Osteocyte (in vitro differentiated cells): ENCODE data around the gene CBR1. TPM values are rescaled to one million over a fixed set of nuclear protein-coding genes. Genes with fewer than 3 reads are reported as not detected.

ENCODE experiments used
- DNase-seq: peaks from one replicate; pipeline ENCODE4 v3.0.0; 2021; ENCODE audit warnings: mixed read lengths; ENCODE audit not compliant: unreplicated experiment; ENCODE audit errors: extremely low spot score
- H3K27ac Mint-ChIP-seq: one replicate; pipeline ENCODE4 v1.8.0; 2021; ENCODE audit warnings: mild to moderate bottlenecking, mixed read lengths; ENCODE audit not compliant: unreplicated experiment
- H3K27me3 Mint-ChIP-seq: one replicate; pipeline ENCODE4 v1.8.0; 2021; ENCODE audit warnings: mixed read lengths; ENCODE audit not compliant: unreplicated experiment
- H3K36me3 Mint-ChIP-seq: one replicate; pipeline ENCODE4 v1.8.0; 2021; ENCODE audit warnings: mixed read lengths; ENCODE audit not compliant: unreplicated experiment
- H3K4me1 Mint-ChIP-seq: one replicate; pipeline ENCODE4 v1.8.0; 2021; ENCODE audit warnings: mixed read lengths; ENCODE audit not compliant: unreplicated experiment
- H3K4me3 Mint-ChIP-seq: one replicate; pipeline ENCODE4 v1.8.0; 2021; ENCODE audit warnings: mild to moderate bottlenecking, moderate library complexity, mixed read lengths; ENCODE audit not compliant: unreplicated experiment
- H3K9me3 Mint-ChIP-seq: one replicate; pipeline ENCODE4 v1.8.0; 2021; ENCODE audit warnings: mixed read lengths; ENCODE audit not compliant: unreplicated experiment
- CTCF ChIP-seq: fragments of 200-600 bp; sonication (generic); IDR thresholded peaks from 2 replicates; pipeline ENCODE4 v1.5.0; 2021; ENCODE audit warnings: antibody characterized with exemption, mild to moderate bottlenecking, moderate library complexity
- total RNA-seq: library from RNA; stranded (reverse); gene quantifications from 2 replicates; pipeline ENCODE4 v1.2.1, GENCODE V29; 2021

CBR1 gene
- total RNA-seq, 1 donor from 2014 or later: 17.2 TPM

GRCh38 chr21:36092681-36093080 lies 22.9 kb downstream of the CBR1 start:
- no peak for DNase-seq
- Mint-ChIP-seq H3K4me3 (no peak overlapping the region), H3K4me1 (peaks cover 7% of the 10 kb centered on the region), H3K36me3 (no peaks in the 10 kb centered on the region), H3K9me3 (peaks cover 7% of the 10 kb centered on the region), H3K27ac (no peak overlapping the region), H3K27me3 (no peaks in the 10 kb centered on the region)
- TF ChIP-seq CTCF: no peak

- H3K36me3 Mint-ChIP-seq: no peaks in the 10 kb centered on the region
- no peak for TF ChIP-seq CTCF
- peaks cover 9% of the 10 kb centered on the region for H3K4me1 Mint-ChIP-seq
- H3K27ac Mint-ChIP-seq: no peak overlapping the region
- DNase-seq: no peak
- no peak overlapping the region for H3K4me3 Mint-ChIP-seq
- H3K27me3 Mint-ChIP-seq: no peaks in the 10 kb centered on the region
- peaks cover 7% of the 10 kb centered on the region for H3K9me3 Mint-ChIP-seq
Observed at GRCh38 chr21:36093512-36093911, 23.7 kb downstream of the CBR1 start.

- no peak for TF ChIP-seq CTCF
- Mint-ChIP-seq H3K4me3 (no peak overlapping the region), H3K9me3 (peaks cover 7% of the 10 kb centered on the region), H3K4me1 (peaks cover 9% of the 10 kb centered on the region), H3K27ac (no peak overlapping the region), H3K27me3 (peaks cover 10% of the 10 kb centered on the region), H3K36me3 (no peaks in the 10 kb centered on the region)
- DNase-seq: no peak
Observed at GRCh38 chr21:36096398-36097290, 26.8 kb downstream of the CBR1 start.

GRCh38 chr21:36097427-36098181 lies 27.8 kb downstream of the CBR1 start:
- DNase-seq: no peak
- H3K36me3 Mint-ChIP-seq: no peaks in the 10 kb centered on the region
- peaks cover 7% of the 10 kb centered on the region for H3K9me3 Mint-ChIP-seq
- peaks cover 13% of the 10 kb centered on the region for H3K27me3 Mint-ChIP-seq
- H3K27ac Mint-ChIP-seq: no peak overlapping the region
- TF ChIP-seq CTCF: no peak
- no peak overlapping the region for H3K4me3 Mint-ChIP-seq
- H3K4me1 Mint-ChIP-seq: peaks cover 9% of the 10 kb centered on the region

GRCh38 chr21:36098182-36098532 lies 28.3 kb downstream of the CBR1 start:
- H3K27me3 Mint-ChIP-seq: peaks cover 14% of the 10 kb centered on the region
- TF ChIP-seq CTCF: no peak
- peaks cover 9% of the 10 kb centered on the region for H3K4me1 Mint-ChIP-seq
- no peaks in the 10 kb centered on the region for H3K36me3 Mint-ChIP-seq
- no peak overlapping the region for H3K27ac Mint-ChIP-seq
- H3K9me3 Mint-ChIP-seq: peaks cover 7% of the 10 kb centered on the region
- H3K4me3 Mint-ChIP-seq: no peak overlapping the region
- no peak for DNase-seq
